IMR-90 (cell line): ENCODE results near the gene CLEC6A. TPM values are rescaled to one million over a fixed set of nuclear protein-coding genes. Genes with fewer than 3 reads are reported as not detected.

ENCODE experiments used
- ATAC-seq: fragments of 200-7000 bp; cut with Tn5 transposase; 2 replicates; pipeline ENCODE4 v1.9.1; 2020; ENCODE audit warnings: low read depth, mild to moderate bottlenecking, moderate library complexity
- BruUV-seq: library from RNA; stranded (reverse); fragments of 400-500 nt; replicated peaks from 2 replicates; lab custom pipeline; 2021; lab: Mats Ljungman, UMichigan
- CTCF ChIA-PET: fragments of 300-600 bp; formaldehyde crosslinking; extraction: SDS; loops from one replicate; lab custom pipeline; 2021; ENCODE audit warnings: antibody characterized with exemption; lab: Yijun Ruan, JAX
- POLR2A ChIA-PET: fragments of 300-600 bp; sonication (Branson Sonifier 250); formaldehyde crosslinking; loops from one replicate; lab custom pipeline; 2022; ENCODE audit warnings: antibody characterized with exemption; ENCODE audit not compliant: unreplicated experiment; lab: Charles Lee
- DNase-seq: peaks from one replicate; pipeline ENCODE4 v3.0.0; 2013
- H2AFZ ChIP-seq: replicated peaks from 2 replicates; pipeline ENCODE3; 2013; ENCODE audit warnings: low read length, mild to moderate bottlenecking; ENCODE audit not compliant: poor library complexity
- H2AK5ac ChIP-seq: 2 replicates; pipeline ENCODE4 v1.6.1; 2013; ENCODE audit warnings: low read depth, low read length, inconsistent platforms
- H2AK9ac ChIP-seq: replicated peaks from 2 replicates; pipeline ENCODE3; 2013; ENCODE audit warnings: mild to moderate bottlenecking, low read depth, low read length, moderate library complexity; ENCODE audit not compliant: poor library complexity
- H2BK120ac ChIP-seq: 2 replicates; pipeline ENCODE4 v1.6.1; 2013; ENCODE audit warnings: low read depth, low read length, inconsistent platforms
- H2BK15ac ChIP-seq: 3 replicates; pipeline ENCODE4 v1.6.1; 2013; ENCODE audit warnings: low read depth, low read length, inconsistent platforms
- H2BK20ac ChIP-seq: 2 replicates; pipeline ENCODE4 v1.6.1; 2013; ENCODE audit warnings: low read depth, mild to moderate bottlenecking, inconsistent platforms, low read length, moderate library complexity
- H2BK5ac ChIP-seq: 2 replicates; pipeline ENCODE4 v1.6.1; 2013; ENCODE audit warnings: mild to moderate bottlenecking, low read depth, low read length, inconsistent platforms; ENCODE audit not compliant: poor library complexity, severe bottlenecking
- H3K14ac ChIP-seq: replicated peaks from 2 replicates; pipeline ENCODE4 v1.6.1; 2013; ENCODE audit warnings: low read depth, low read length, inconsistent platforms
- H3K18ac ChIP-seq: 2 replicates; pipeline ENCODE4 v1.6.1; 2013; ENCODE audit warnings: low read depth, low read length, control low read depth
- H3K23ac ChIP-seq: 2 replicates; pipeline ENCODE4 v1.6.1; 2013; ENCODE audit warnings: low read depth, low read length, inconsistent platforms
- H3K27ac ChIP-seq: 2 replicates; pipeline ENCODE4 v1.5.1; 2013; ENCODE audit warnings: mild to moderate bottlenecking, control low read depth, low read length; ENCODE audit not compliant: insufficient read depth
- H3K27me3 ChIP-seq: 2 replicates; pipeline ENCODE4 v1.6.1; 2013; ENCODE audit warnings: low read length; ENCODE audit not compliant: control insufficient read depth, insufficient read depth
- H3K36me3 ChIP-seq: 2 replicates; pipeline ENCODE4 v1.6.1; 2013; ENCODE audit warnings: low read length, mixed read lengths; ENCODE audit not compliant: control insufficient read depth, insufficient read depth
- H3K4ac ChIP-seq: 2 replicates; pipeline ENCODE4 v1.6.1; 2013; ENCODE audit warnings: low read depth, low read length, inconsistent platforms
- H3K4me1 ChIP-seq: 2 replicates; pipeline ENCODE4 v1.6.1; 2013; ENCODE audit warnings: low read length, mixed read lengths; ENCODE audit not compliant: control insufficient read depth, insufficient read depth
- H3K4me2 ChIP-seq: 2 replicates; pipeline ENCODE4 v1.6.1; 2013; ENCODE audit warnings: low read depth, mild to moderate bottlenecking, control low read depth, low read length, moderate library complexity
- H3K4me3 ChIP-seq: 2 replicates; pipeline ENCODE4 v1.5.1; 2013; ENCODE audit warnings: low read depth, mild to moderate bottlenecking, control low read depth, low read length, moderate library complexity; ENCODE audit not compliant: insufficient read depth
- H3K56ac ChIP-seq: 2 replicates; pipeline ENCODE4 v1.6.1; 2013; ENCODE audit warnings: low read length, inconsistent platforms; ENCODE audit not compliant: insufficient read depth; ENCODE audit errors: extremely low read depth
- H3K79me1 ChIP-seq, 2 experiments: 2 replicates each; pipeline ENCODE4 v1.6.1; 2013; ENCODE audit warnings: low read length in 2 of 2, inconsistent platforms in 1 of 2, low read depth in 1 of 2
- H3K9ac ChIP-seq: 2 replicates; pipeline ENCODE4 v1.6.1; 2013; ENCODE audit warnings: low read depth, low read length, control low read depth
- H3K9me1 ChIP-seq: 2 replicates; pipeline ENCODE4 v1.6.1; 2013; ENCODE audit warnings: low read length, inconsistent platforms; ENCODE audit not compliant: insufficient read depth
- H3K9me3 ChIP-seq: 2 replicates; pipeline ENCODE4 v1.6.1; 2013; ENCODE audit warnings: low read length; ENCODE audit not compliant: control insufficient read depth, insufficient read depth
- H4K20me1 ChIP-seq: 2 replicates; pipeline ENCODE4 v1.6.1; 2013; ENCODE audit warnings: low read length, inconsistent platforms; ENCODE audit not compliant: insufficient read depth
- H4K5ac ChIP-seq: 2 replicates; pipeline ENCODE4 v1.6.1; 2013; ENCODE audit warnings: mild to moderate bottlenecking, low read depth, low read length, control low read depth
- H4K8ac ChIP-seq, 2 experiments: 2 replicates each; pipeline ENCODE4 v1.6.1; 2013; ENCODE audit warnings: low read depth in 2 of 2, low read length in 2 of 2, control low read depth in 1 of 2, inconsistent platforms in 1 of 2
- H4K91ac ChIP-seq: 2 replicates; pipeline ENCODE4 v1.6.1; 2013; ENCODE audit warnings: low read depth, low read length, inconsistent platforms; ENCODE audit not compliant: insufficient read depth
- BHLHE40 ChIP-seq: fragments of 150-350 bp; IDR thresholded peaks from 2 replicates; pipeline ENCODE4 v1.6.1; 2016; ENCODE audit warnings: mild to moderate bottlenecking, low read depth, low read length
- CEBPB ChIP-seq: IDR thresholded peaks from 2 replicates; pipeline ENCODE4 v1.6.1; 2012; ENCODE audit warnings: low read depth, low read length, improper control_type of control experiment
- CHD1 ChIP-seq: IDR thresholded peaks from 2 replicates; pipeline ENCODE4 v1.6.1; 2012; ENCODE audit warnings: low read depth, low read length, improper control_type of control experiment
- FOS ChIP-seq: fragments of 150-350 bp; IDR thresholded peaks from 2 replicates; pipeline ENCODE4 v1.6.1; 2016; ENCODE audit warnings: low read depth, low read length
- MAFK ChIP-seq: IDR thresholded peaks from 2 replicates; pipeline ENCODE4 v1.6.1; 2012; ENCODE audit warnings: low read depth, low read length, improper control_type of control experiment
- MAZ ChIP-seq: IDR thresholded peaks from 2 replicates; pipeline ENCODE4 v1.6.1; 2012; ENCODE audit warnings: low read depth, mild to moderate bottlenecking, low read length, improper control_type of control experiment, moderate library complexity, borderline replicate concordance
- MXI1 ChIP-seq: IDR thresholded peaks from 2 replicates; pipeline ENCODE4 v1.6.1; 2012; ENCODE audit warnings: low read depth, mild to moderate bottlenecking, low read length, moderate library complexity, borderline replicate concordance
- NFE2L2 ChIP-seq: fragments of 150-350 bp; IDR thresholded peaks from 2 replicates; pipeline ENCODE4 v1.6.1; 2016; ENCODE audit warnings: low read depth, mild to moderate bottlenecking, low read length
- POLR2A ChIP-seq: IDR thresholded peaks from 2 replicates; pipeline ENCODE4 v1.6.1; 2012; ENCODE audit warnings: mild to moderate bottlenecking, low read depth, low read length
- RAD21 ChIP-seq: IDR thresholded peaks from 2 replicates; pipeline ENCODE4 v1.6.1; 2012; ENCODE audit warnings: low read length, improper control_type of control experiment
- RCOR1 ChIP-seq: IDR thresholded peaks from 2 replicates; pipeline ENCODE4 v1.6.1; 2012; ENCODE audit warnings: mild to moderate bottlenecking, low read length, improper control_type of control experiment; ENCODE audit not compliant: insufficient replicate concordance
- RFX5 ChIP-seq: IDR thresholded peaks from 2 replicates; pipeline ENCODE4 v1.8.0; 2012; ENCODE audit warnings: low read depth, mild to moderate bottlenecking, low read length, moderate library complexity
- SMC3 ChIP-seq: fragments of 150-350 bp; IDR thresholded peaks from 2 replicates; pipeline ENCODE4 v1.6.1; 2016; ENCODE audit warnings: low read depth, mild to moderate bottlenecking, antibody characterized with exemption, low read length, moderate library complexity
- WGBS, 2 experiments: methylation state at CpG; one replicate each; pipeline versions ENCODE4 v1.1.5 to v1.1.7; 2013; ENCODE audit warnings: missing lambda C conversion rate in 2 of 2; ENCODE audit not compliant: insufficient read length in 1 of 2; ENCODE audit errors: extremely low coverage in 2 of 2; 5-methylcytosine and 5-hydroxymethylcytosine counted together
- dilution Hi-C: fragments of 300-500 bp; cut with HindIII; formaldehyde crosslinking; loops from one replicate; pipeline ENCODE4 v1.14.3; 2018; ENCODE audit warnings: low sequenced_read_pairs; ENCODE audit not compliant: unreplicated experiment
- in situ Hi-C: fragments of 300-500 bp; cut with MboI; formaldehyde crosslinking; loops from 3 replicates; pipeline ENCODE4 v1.14.3; 2019; ENCODE audit warnings: low sequenced_read_pairs, inconsistent platforms, mixed read lengths
- intact Hi-C: fragments of 100-400 bp; cut with micrococcal nuclease; formaldehyde crosslinking; loops from 2 replicates; pipeline ENCODE4 v1.10.0; 2022
- polyA plus RNA-seq, 3 experiments: library from polyadenylated mRNA; depleted of rRNA; stranded (reverse); fragments of >200 nt; gene quantifications; 2 replicates each; pipeline ENCODE4 v1.2.3, GENCODE V29; 2012; ENCODE audit warnings: low replicate concordance in 1 of 3
- total RNA-seq: library from RNA; depleted of rRNA; stranded (reverse); fragments of >200 nt; gene quantifications from 2 replicates; pipeline ENCODE4 v1.2.3, GENCODE V29; 2012
- TF ChIP-seq, protein P1 (sequence below): conservative IDR thresholded peaks from 2 replicates; pipeline ENCODE4 v1.5.1; 2012; ENCODE audit warnings: mild to moderate bottlenecking, low read depth, low read length, improper control_type of control experiment
- TF ChIP-seq, protein P2 (sequence below): fragments of 150-350 bp; IDR thresholded peaks from 2 replicates; pipeline ENCODE4 v1.6.1; 2016; ENCODE audit warnings: low read depth, mild to moderate bottlenecking, low read length, moderate library complexity, borderline replicate concordance
- TF ChIP-seq, protein P3 (sequence below): fragments of 150-350 bp; IDR thresholded peaks from 2 replicates; pipeline ENCODE4 v1.6.1; 2017; ENCODE audit warnings: mild to moderate bottlenecking, antibody characterized with exemption, low read length, low read depth

The CLEC6A gene
- total and polyA plus RNA-seq, 2 of the 4 experiments (the other 2 are of a cell fraction) = not detected

GRCh38 chr12:8499616-8500015, 43.9 kb downstream of the CLEC6A start:
- no peak overlapping the region for H2AFZ ChIP-seq
- ATAC-seq = no peak
- intact Hi-C loops = no loop called here

More at GRCh38 chr12:8499616-8500015, 43.9 kb downstream of the CLEC6A start:
- TF ChIP-seq RAD21 = no peak
- TF ChIP-seq SMC3 = no peak
- TF ChIP-seq, protein P1, sequence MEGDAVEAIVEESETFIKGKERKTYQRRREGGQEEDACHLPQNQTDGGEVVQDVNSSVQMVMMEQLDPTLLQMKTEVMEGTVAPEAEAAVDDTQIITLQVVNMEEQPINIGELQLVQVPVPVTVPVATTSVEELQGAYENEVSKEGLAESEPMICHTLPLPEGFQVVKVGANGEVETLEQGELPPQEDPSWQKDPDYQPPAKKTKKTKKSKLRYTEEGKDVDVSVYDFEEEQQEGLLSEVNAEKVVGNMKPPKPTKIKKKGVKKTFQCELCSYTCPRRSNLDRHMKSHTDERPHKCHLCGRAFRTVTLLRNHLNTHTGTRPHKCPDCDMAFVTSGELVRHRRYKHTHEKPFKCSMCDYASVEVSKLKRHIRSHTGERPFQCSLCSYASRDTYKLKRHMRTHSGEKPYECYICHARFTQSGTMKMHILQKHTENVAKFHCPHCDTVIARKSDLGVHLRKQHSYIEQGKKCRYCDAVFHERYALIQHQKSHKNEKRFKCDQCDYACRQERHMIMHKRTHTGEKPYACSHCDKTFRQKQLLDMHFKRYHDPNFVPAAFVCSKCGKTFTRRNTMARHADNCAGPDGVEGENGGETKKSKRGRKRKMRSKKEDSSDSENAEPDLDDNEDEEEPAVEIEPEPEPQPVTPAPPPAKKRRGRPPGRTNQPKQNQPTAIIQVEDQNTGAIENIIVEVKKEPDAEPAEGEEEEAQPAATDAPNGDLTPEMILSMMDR = no peak
- TF ChIP-seq, protein P2, sequence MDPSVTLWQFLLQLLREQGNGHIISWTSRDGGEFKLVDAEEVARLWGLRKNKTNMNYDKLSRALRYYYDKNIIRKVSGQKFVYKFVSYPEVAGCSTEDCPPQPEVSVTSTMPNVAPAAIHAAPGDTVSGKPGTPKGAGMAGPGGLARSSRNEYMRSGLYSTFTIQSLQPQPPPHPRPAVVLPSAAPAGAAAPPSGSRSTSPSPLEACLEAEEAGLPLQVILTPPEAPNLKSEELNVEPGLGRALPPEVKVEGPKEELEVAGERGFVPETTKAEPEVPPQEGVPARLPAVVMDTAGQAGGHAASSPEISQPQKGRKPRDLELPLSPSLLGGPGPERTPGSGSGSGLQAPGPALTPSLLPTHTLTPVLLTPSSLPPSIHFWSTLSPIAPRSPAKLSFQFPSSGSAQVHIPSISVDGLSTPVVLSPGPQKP = no peak
- TF ChIP-seq BHLHE40 = no peak
- TF ChIP-seq CEBPB = no peak
- no peak for TF ChIP-seq RCOR1
- TF ChIP-seq MAFK = no peak
- TF ChIP-seq CHD1 = no peak
- TF ChIP-seq MXI1 = no peak
- no peak for TF ChIP-seq RFX5
- no peak for TF ChIP-seq POLR2A
- TF ChIP-seq FOS = no peak
- TF ChIP-seq NFE2L2 = no peak
- no peak for TF ChIP-seq MAZ
- TF ChIP-seq, protein P3, sequence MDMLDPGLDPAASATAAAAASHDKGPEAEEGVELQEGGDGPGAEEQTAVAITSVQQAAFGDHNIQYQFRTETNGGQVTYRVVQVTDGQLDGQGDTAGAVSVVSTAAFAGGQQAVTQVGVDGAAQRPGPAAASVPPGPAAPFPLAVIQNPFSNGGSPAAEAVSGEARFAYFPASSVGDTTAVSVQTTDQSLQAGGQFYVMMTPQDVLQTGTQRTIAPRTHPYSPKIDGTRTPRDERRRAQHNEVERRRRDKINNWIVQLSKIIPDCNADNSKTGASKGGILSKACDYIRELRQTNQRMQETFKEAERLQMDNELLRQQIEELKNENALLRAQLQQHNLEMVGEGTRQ = no peak
- no peak overlapping the region for H2AK5ac ChIP-seq
- no peak overlapping the region for H4K91ac ChIP-seq
- H3K4me2 ChIP-seq = no peak overlapping the region
- H3K4ac ChIP-seq = no peak overlapping the region
- ChIA-PET CTCF (interaction anchor here (0.6 kb wide), 1 partner anchor 18 kb away, joined by 3 read pairs; no protein-coding TSS in a partner anchor), POLR2A (no interaction called here)
- H3K36me3 ChIP-seq = no peaks in the 10 kb centered on the region
- no CpG with 5 or more reads among the region's 4 CpGs for WGBS, 2 experiments
- no peak overlapping the region for H2BK5ac ChIP-seq
- H2BK20ac ChIP-seq = no peak overlapping the region
- dilution Hi-C loops (no loop called here), in situ Hi-C loops (no loop called here)
- H4K5ac ChIP-seq = no peak overlapping the region
- no peak overlapping the region for H3K4me3 ChIP-seq
- no peaks in the 10 kb centered on the region for H3K27me3 ChIP-seq
- no peak overlapping the region for H3K9ac ChIP-seq
- H4K20me1 ChIP-seq = no peaks in the 10 kb centered on the region
- no peaks in the 10 kb centered on the region for H3K9me1 ChIP-seq
- no peak overlapping the region for H2AK9ac ChIP-seq
- H3K23ac ChIP-seq = no peak overlapping the region
- no peak overlapping the region for H3K18ac ChIP-seq
- no peaks in the 10 kb centered on the region for H3K9me3 ChIP-seq
- H3K4me1 ChIP-seq = no peaks in the 10 kb centered on the region
- no peak overlapping the region for H3K56ac ChIP-seq
- H3K14ac ChIP-seq = no peak overlapping the region
- BruUV-seq = no TSS peak
- DNase-seq = no peak
- H3K27ac ChIP-seq = no peak overlapping the region
- no peak overlapping the region for H4K8ac ChIP-seq
- no peak overlapping the region for H2BK120ac ChIP-seq
- H2BK15ac ChIP-seq = no peak overlapping the region
- H3K79me1 ChIP-seq = no peaks in the 10 kb centered on the region
